Activated T-helper 1 cell treated with anti-CD3 and anti-CD28 coated beads, Interleukin-2, amount 50 U/mL, for 16 hours (primary cell): ENCODE results near the gene PDGFRB.

ENCODE experiments used
- DNase-seq, 2 donors: peaks; one replicate each; pipeline ENCODE4 v3.0.0-alpha.2; 2020; ENCODE audit warnings: low read depth in 1 of 2, low spot score in 1 of 2

The PDGFRB gene

GRCh38 chr5:150182774-150183173, 27.1 kb upstream of the PDGFRB start:
- DNase-seq, result no peak

GRCh38 chr5:150181766-150182545, 26.3 kb upstream of the PDGFRB start:
- DNase-seq, result no peak

GRCh38 chr5:150181027-150181426, 25.4 kb upstream of the PDGFRB start:
- no peak for DNase-seq

- no peak for DNase-seq
Measured at GRCh38 chr5:150180241-150181026, 24.8 kb upstream of the PDGFRB start.

- DNase-seq, result no peak
Measured at GRCh38 chr5:150179019-150179620, 23.5 kb upstream of the PDGFRB start.

GRCh38 chr5:150178262-150178661, 22.6 kb upstream of the PDGFRB start:
- DNase-seq, result no peak

- no peak for DNase-seq
Measured at GRCh38 chr5:150177721-150178120, 22.1 kb upstream of the PDGFRB start.

- DNase-seq, result no peak
Measured at GRCh38 chr5:150176745-150177477, 21.3 kb upstream of the PDGFRB start.

GRCh38 chr5:150175536-150175935, 19.9 kb upstream of the PDGFRB start:
- no peak for DNase-seq

GRCh38 chr5:150175076-150175475, 19.4 kb upstream of the PDGFRB start:
- DNase-seq, result no peak

- no peak for DNase-seq
Measured at GRCh38 chr5:150174285-150174684, 18.6 kb upstream of the PDGFRB start.

- DNase-seq, result no peak
Measured at GRCh38 chr5:150173161-150173560, 17.5 kb upstream of the PDGFRB start.

- no peak for DNase-seq
Measured at GRCh38 chr5:150172556-150172955, 16.9 kb upstream of the PDGFRB start.

- DNase-seq, result no peak
Measured at GRCh38 chr5:150172145-150172544, 16.5 kb upstream of the PDGFRB start.

- no peak for DNase-seq
Measured at GRCh38 chr5:150168864-150169263, 13.2 kb upstream of the PDGFRB start.

- DNase-seq, result no peak
Measured at GRCh38 chr5:150167908-150168307, 12.3 kb upstream of the PDGFRB start.

- no peak for DNase-seq
Measured at GRCh38 chr5:150167512-150167850, 11.8 kb upstream of the PDGFRB start.

- DNase-seq, result no peak
Measured at GRCh38 chr5:150166650-150167511, 11.2 kb upstream of the PDGFRB start, which contains the start of gene CDX1. Gene CDX1 (plus strand): TSS chr5:150166778. CDS start chr5:150166877, 99 bp downstream.

- no peak for DNase-seq
Measured at GRCh38 chr5:150166037-150166649, 10.5 kb upstream of the PDGFRB start.
